CD4-positive, alpha-beta memory T cell (primary cell): ENCODE measurements around the gene HMG20B. TPM values are rescaled to one million over a fixed set of nuclear protein-coding genes. Genes with fewer than 3 reads are reported as not detected.

ENCODE experiments used
- CTCF ChIA-PET: fragments of 350-600 bp; sonication (Branson Sonifier 250); formaldehyde crosslinking; loops from one replicate; lab custom pipeline; 2021; ENCODE audit warnings: inconsistent platforms; ENCODE audit not compliant: partially characterized antibody; lab: Charles Lee
- POLR2A ChIA-PET: fragments of 350-600 bp; sonication (Branson Sonifier 250); formaldehyde crosslinking; loops from one replicate; lab custom pipeline; 2021; ENCODE audit not compliant: partially characterized antibody; lab: Charles Lee
- DNase-seq, 5 donors: peaks; one replicate each; pipeline versions ENCODE4 v3.0.0 to v3.0.0-alpha.2; 2020 to 2022; ENCODE audit warnings: mixed read lengths in 1 of 5
- H3K27ac ChIP-seq: one replicate; pipeline ENCODE4 v1.7.0; 2013; ENCODE audit warnings: low read depth, low read length
- H3K27me3 ChIP-seq: 2 replicates; pipeline ENCODE4 v1.7.0; 2013; ENCODE audit warnings: mild to moderate bottlenecking, low read length, moderate library complexity; ENCODE audit not compliant: insufficient read depth
- H3K36me3 ChIP-seq: 2 replicates; pipeline ENCODE4 v1.7.0; 2013; ENCODE audit warnings: mild to moderate bottlenecking, low read length, moderate library complexity; ENCODE audit not compliant: insufficient read depth
- H3K4me1 ChIP-seq: 2 replicates; pipeline ENCODE4 v1.7.0; 2013; ENCODE audit warnings: mild to moderate bottlenecking, low read length, moderate library complexity; ENCODE audit not compliant: insufficient read depth
- H3K4me3 ChIP-seq, 2 donors: one replicate each; pipeline ENCODE4 v1.7.0; 2013; ENCODE audit warnings: low read length in 2 of 2, mild to moderate bottlenecking in 1 of 2
- H3K9me3 ChIP-seq, 2 donors: one replicate each; pipeline ENCODE4 v1.7.0; 2013; ENCODE audit warnings: low read length in 2 of 2, control low read depth in 1 of 2; ENCODE audit not compliant: control insufficient read depth in 1 of 2
- H3K27ac Mint-ChIP-seq, 7 donors: one replicate each; pipeline ENCODE4 v1.8.0; 2020 to 2021; ENCODE audit warnings: mixed read lengths in 7 of 7, mild to moderate bottlenecking in 6 of 7, inconsistent platforms in 3 of 7, moderate library complexity in 3 of 7
- H3K27me3 Mint-ChIP-seq, 2 donors: one replicate each; pipeline ENCODE4 v1.8.0; 2020 to 2021; ENCODE audit warnings: mixed read lengths in 2 of 2
- H3K36me3 Mint-ChIP-seq, 2 donors: one replicate each; pipeline ENCODE4 v1.8.0; 2020 to 2021; ENCODE audit warnings: mixed read lengths in 2 of 2, inconsistent platforms in 1 of 2, mild to moderate bottlenecking in 1 of 2
- H3K4me1 Mint-ChIP-seq, 4 donors: one replicate each; pipeline ENCODE4 v1.8.0; 2020 to 2021; ENCODE audit warnings: mixed read lengths in 4 of 4, mild to moderate bottlenecking in 1 of 4
- H3K4me3 Mint-ChIP-seq, 8 donors: one replicate each; pipeline ENCODE4 v1.8.0; 2020 to 2021; ENCODE audit warnings: mixed read lengths in 8 of 8, mild to moderate bottlenecking in 7 of 8, moderate library complexity in 6 of 8, inconsistent platforms in 3 of 8
- H3K9me3 Mint-ChIP-seq, 8 donors: one replicate each; pipeline ENCODE4 v1.8.0; 2020 to 2021; ENCODE audit warnings: mixed read lengths in 8 of 8, mild to moderate bottlenecking in 5 of 8, inconsistent platforms in 3 of 8, moderate library complexity in 1 of 8
- intact Hi-C: fragments of 100-400 bp; cut with micrococcal nuclease; formaldehyde crosslinking; loops from one replicate; pipeline ENCODE4 v1.15.1; 2023
- polyA plus RNA-seq, 2 donors: library from polyadenylated mRNA; unstranded; fragments of 300-500 nt; fragmentation: Illumina TruSeq; gene quantifications; one replicate each; pipeline ENCODE4 v1.2.3, GENCODE V29; 2021
- total RNA-seq, 2 experiments: library from RNA; stranded (reverse); gene quantifications; one replicate each; pipeline ENCODE4 v1.2.3, GENCODE V29; 2021

Gene HMG20B
- total and polyA plus RNA-seq, 4 experiments from 2014 or later = 42.4 to 51.6 (median 45.6) TPM

DNA sequence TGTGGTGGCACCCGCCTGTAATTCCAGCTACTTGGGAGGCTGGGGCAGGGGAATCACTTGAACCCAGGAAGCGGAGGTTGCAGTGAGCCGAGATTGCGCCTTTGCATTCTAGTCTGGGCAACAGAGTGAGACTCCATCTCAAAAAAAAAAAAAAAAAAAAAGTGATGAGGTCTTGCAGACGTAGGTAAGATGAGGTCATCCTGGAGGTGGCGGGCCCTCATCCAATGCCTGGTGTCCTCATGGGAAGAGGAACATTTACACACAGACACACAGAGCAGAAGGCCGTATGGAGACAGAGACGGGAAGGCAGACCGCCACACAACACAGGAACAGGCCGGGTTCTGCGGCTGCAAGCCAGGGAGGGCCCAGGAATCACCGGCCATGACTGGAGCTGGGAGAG is 49.5 kb downstream of the HMG20B start:
- Histone ChIP-seq H3K27me3 (no peaks in the 10 kb centered on the region), H3K4me1 (peaks cover 24% of the 10 kb centered on the region), H3K27ac (no peak overlapping the region), H3K4me3 (no peak overlapping the region), H3K9me3 (no peaks in the 10 kb centered on the region), H3K36me3 (peaks cover 4% of the 10 kb centered on the region)
- Mint-ChIP-seq H3K36me3 (peaks cover 0 to 30% of the 10 kb centered on the region in 2 donors), H3K4me3 (no peak overlapping the region), H3K4me1 (peaks cover 15 to 37% (median 24%) of the 10 kb centered on the region in 4 donors), H3K27ac (peak overlapping the region in 1 of 7 donors; percentile 18), H3K27me3 (no peaks in the 10 kb centered on the region), H3K9me3 (peaks cover 0 to 1% (median 0%) of the 10 kb centered on the region in 8 donors)
- ChIA-PET CTCF (interaction anchor here (0.9 to 1.3 kb wide), 2 partner anchors 76 to 77 kb away, joined by 3 to 5 read pairs; no protein-coding TSS in a partner anchor), POLR2A (no interaction called here)
- intact Hi-C loops = no loop called here
- DNase-seq = no peak

DNA sequence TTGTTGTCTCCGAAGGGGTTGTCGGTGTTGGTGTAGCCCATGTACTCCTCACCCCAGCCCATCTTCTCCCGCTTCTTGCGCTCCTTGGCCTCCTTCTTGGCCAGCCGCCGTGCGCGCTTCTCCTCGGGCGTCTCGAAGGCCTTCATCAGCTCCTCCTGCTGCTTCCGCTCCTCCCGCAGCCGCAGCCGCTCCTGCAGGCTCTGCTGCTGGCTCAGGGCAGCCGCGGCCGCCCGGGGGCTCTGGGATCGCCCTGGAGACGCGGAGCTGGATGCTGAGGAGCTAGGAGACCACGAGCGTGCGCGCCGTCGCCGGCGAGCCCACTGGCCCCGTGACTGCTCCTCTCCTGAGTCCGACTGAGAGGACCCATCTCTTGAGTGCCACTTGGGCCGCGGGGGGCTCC is 51.0 kb downstream of the HMG20B start:
- Mint-ChIP-seq H3K9me3 (no peaks in the 10 kb centered on the region), H3K27me3 (no peaks in the 10 kb centered on the region), H3K27ac (no peak overlapping the region), H3K4me1 (peaks cover 13 to 34% (median 24%) of the 10 kb centered on the region in 4 donors), H3K4me3 (peak overlapping the region in 1 of 8 donors; percentile 74), H3K36me3 (peaks cover 0 to 28% of the 10 kb centered on the region in 2 donors)
- ChIA-PET POLR2A (no interaction called here), CTCF (no interaction called here)
- intact Hi-C loops = no loop called here
- DNase-seq = no peak
- no peak overlapping the region for H3K27ac ChIP-seq
- no peaks in the 10 kb centered on the region for H3K27me3 ChIP-seq
- H3K4me1 ChIP-seq = peaks cover 27% of the 10 kb centered on the region
- H3K4me3 ChIP-seq = no peak overlapping the region
- H3K36me3 ChIP-seq = peaks cover 4% of the 10 kb centered on the region
- H3K9me3 ChIP-seq = no peaks in the 10 kb centered on the region

DNA sequence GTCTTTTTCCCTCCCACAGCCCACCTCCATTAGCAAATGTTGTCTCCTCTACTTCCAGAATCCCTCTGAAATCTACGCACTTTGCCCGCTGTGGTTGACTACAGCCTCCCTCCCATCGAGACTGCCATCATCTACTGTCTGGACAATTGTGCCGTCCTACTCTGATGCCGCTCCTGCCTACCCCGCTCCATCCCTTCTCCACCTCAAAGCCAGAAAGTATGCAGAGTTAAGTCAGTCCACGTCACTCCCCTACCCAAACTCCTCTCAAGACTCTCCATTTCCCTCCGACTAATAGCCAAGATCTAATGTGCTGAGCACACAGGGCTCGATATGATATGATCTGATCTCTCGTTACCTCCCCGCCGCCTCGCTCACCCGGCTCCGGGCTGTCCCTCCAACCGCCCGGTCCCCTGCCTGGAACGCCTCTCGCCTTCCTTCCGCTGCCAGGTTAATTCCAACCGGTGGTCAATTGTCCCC is 53.3 kb downstream of the HMG20B start:
- CTCF ChIA-PET = no interaction called here
- H3K27ac Mint-ChIP-seq = peak overlapping the region; percentile 23 to 100 (median 98)
- H3K4me1 Mint-ChIP-seq = peaks cover 13 to 34% (median 25%) of the 10 kb centered on the region in 4 donors
- no peaks in the 10 kb centered on the region for H3K27me3 Mint-ChIP-seq
- Histone ChIP-seq H3K27ac (peak overlapping the region; percentile 87), H3K4me1 (peaks cover 27% of the 10 kb centered on the region), H3K27me3 (no peaks in the 10 kb centered on the region), H3K9me3 (no peaks in the 10 kb centered on the region), H3K36me3 (peaks cover 4% of the 10 kb centered on the region), H3K4me3 (peak overlapping the region; percentile 76 to 79)
- peaks cover 0 to 25% of the 10 kb centered on the region in 2 donors for H3K36me3 Mint-ChIP-seq
- peak in 1 of 5 donors; percentile 50 for DNase-seq
- no peaks in the 10 kb centered on the region for H3K9me3 Mint-ChIP-seq
- POLR2A ChIA-PET = no interaction called here
- peak overlapping the region; percentile 86 to 98 (median 96) for H3K4me3 Mint-ChIP-seq
- intact Hi-C loops = no loop called here

DNA sequence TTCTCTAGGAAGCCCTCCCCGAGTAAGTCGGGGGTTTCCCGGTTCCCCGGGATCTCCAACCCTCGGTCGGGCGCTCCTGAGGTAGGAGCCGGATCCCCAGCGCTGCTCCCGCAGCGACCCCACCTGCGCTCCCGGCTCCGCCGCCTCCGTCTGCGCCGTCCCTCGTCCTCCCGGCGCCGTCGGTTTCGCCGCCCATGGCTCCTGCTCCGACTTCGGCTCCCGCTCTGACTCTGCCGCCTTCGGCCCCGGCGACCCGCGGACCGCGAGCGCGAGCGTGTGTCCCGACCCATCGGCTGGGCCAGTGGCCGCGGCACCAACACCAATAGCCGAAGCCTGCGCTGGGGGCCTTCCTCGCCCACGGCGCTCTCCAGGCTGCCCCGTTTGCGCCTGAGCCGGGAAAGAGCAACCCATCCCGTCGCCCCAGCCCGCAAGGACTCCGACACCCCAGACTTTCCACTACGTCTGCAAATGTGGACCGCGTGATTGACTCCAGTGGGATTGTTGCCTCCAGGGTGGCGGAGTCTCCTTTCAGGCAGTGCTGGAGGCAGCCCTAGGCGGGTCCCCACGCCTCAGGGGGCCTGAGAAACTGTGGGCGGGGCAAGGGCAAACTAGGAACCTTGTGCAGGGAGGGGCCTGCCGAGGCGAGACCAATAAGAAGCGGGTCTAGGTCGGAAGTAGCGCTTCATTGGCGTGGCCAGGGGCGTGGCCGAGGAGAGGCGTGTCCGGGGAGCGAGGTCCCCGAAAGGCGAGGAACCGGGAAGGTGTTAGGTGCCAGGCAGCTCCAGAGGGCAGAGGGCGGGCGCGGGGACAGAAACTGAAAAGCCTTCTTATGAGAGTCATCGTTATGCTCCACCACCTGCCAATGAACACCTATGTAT is 54.0 kb downstream of the HMG20B start, which contains the start of gene CACTIN:
TSS of gene CACTIN (minus strand) at position 318 of the 878 bp plus-strand sequence. CDS start at position 290, 28 bp downstream.
- H3K4me1 Mint-ChIP-seq = peaks cover 13 to 34% (median 25%) of the 10 kb centered on the region in 4 donors
- no peaks in the 10 kb centered on the region for H3K27me3 ChIP-seq
- intact Hi-C loops = loop anchor here (1.0 kb wide), 4 partner anchors 54 to 120 kb away; partner anchors contain the start of genes FZR1, HMG20B, MFSD12 and PIP5K1C

DNA sequence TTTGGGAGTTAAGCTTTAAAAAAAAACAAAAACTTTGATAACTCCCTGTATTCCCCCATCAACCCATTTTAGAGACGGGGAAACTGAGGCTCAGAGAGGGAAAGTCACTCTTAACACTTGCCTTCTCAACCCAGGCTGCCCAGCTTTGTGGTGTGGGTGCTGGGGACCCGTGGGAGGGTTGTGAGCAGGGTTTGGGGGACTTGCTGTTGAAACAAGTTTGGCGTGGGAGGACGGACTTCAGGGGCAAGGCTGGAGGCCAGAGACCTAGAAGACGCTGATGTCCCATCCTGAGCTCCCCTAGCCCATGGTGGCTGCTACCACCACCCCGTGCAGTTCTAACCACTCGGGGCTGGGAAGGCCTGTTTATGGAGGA is 54.6 kb downstream of the HMG20B start:
- POLR2A ChIA-PET = interaction anchor here (0.8 to 1.3 kb wide), 7 partner anchors 41 to 716 kb away, joined by 3 to 7 read pairs (median 3); partner anchors contain the start of genes DOHH, MFSD12 and MPND
- no peaks in the 10 kb centered on the region for H3K9me3 Mint-ChIP-seq
- CTCF ChIA-PET = interaction anchor here (0.8 kb wide), 1 partner anchor 83 kb away, joined by 3 read pairs; no protein-coding TSS in a partner anchor
- no peaks in the 10 kb centered on the region for H3K27me3 ChIP-seq
- no peaks in the 10 kb centered on the region for H3K9me3 ChIP-seq
- H3K4me3 Mint-ChIP-seq = peak overlapping the region; percentile 17 to 98 (median 95)
- peak overlapping the region; percentile 98 to 100 (median 99) for H3K27ac Mint-ChIP-seq
- H3K27me3 Mint-ChIP-seq = no peaks in the 10 kb centered on the region
- peaks cover 13 to 34% (median 24%) of the 10 kb centered on the region in 4 donors for H3K4me1 Mint-ChIP-seq
- intact Hi-C loops = loop anchor here (1.0 kb wide), 4 partner anchors 55 to 121 kb away; partner anchors contain the start of genes FZR1, HMG20B, MFSD12 and PIP5K1C
- peak overlapping the region; percentile 17 to 76 for H3K4me3 ChIP-seq
- no peaks in the 10 kb centered on the region for H3K36me3 ChIP-seq
- DNase-seq = no peak
- H3K36me3 Mint-ChIP-seq = peaks cover 0 to 19% of the 10 kb centered on the region in 2 donors
- H3K4me1 ChIP-seq = peaks cover 27% of the 10 kb centered on the region
- H3K27ac ChIP-seq = peak overlapping the region; percentile 87

More for the DNA sequence above, 54.0 kb downstream of the HMG20B start, which contains the start of gene CACTIN:
- peaks cover 0 to 23% of the 10 kb centered on the region in 2 donors for H3K36me3 Mint-ChIP-seq
- no peaks in the 10 kb centered on the region for H3K27me3 Mint-ChIP-seq
- no peaks in the 10 kb centered on the region for H3K9me3 ChIP-seq
- H3K4me1 ChIP-seq = peaks cover 27% of the 10 kb centered on the region
- peak within 1 kb of the TSS; percentile 76 to 79 for H3K4me3 ChIP-seq
- H3K27ac ChIP-seq = peak within 1 kb of the TSS; percentile 87
- ChIA-PET CTCF (interaction anchor here (0.8 kb wide), 1 partner anchor 82 kb away, joined by 3 read pairs; no protein-coding TSS in a partner anchor), POLR2A (interaction anchor here (0.8 to 1.3 kb wide), 7 partner anchors 41 to 717 kb away, joined by 3 to 7 read pairs (median 3); partner anchors contain the start of genes DOHH, MFSD12 and MPND)
- peak; percentile 98 to 100 (median 99) for DNase-seq
- H3K9me3 Mint-ChIP-seq = no peaks in the 10 kb centered on the region
- H3K4me3 Mint-ChIP-seq = peak within 1 kb of the TSS; percentile 86 to 98 (median 96)
- H3K27ac Mint-ChIP-seq = peak within 1 kb of the TSS; percentile 98 to 100 (median 99)
- no peaks in the 10 kb centered on the region for H3K36me3 ChIP-seq
